Mesothelial cell of epicardium (in vitro differentiated cells): ENCODE measurements around the gene KDM5A. TPM values are rescaled to one million over a fixed set of nuclear protein-coding genes. Genes with fewer than 3 reads are reported as not detected.
"Not testable (repeated sequence)": the region's sequence is repeated elsewhere in the genome, so short reads cannot be mapped to it uniquely, and the experiment has no call there.

ENCODE experiments used
- DNase-seq, 2 experiments: peaks; one replicate each; pipeline ENCODE4 v3.0.0; 2021; ENCODE audit warnings: low spot score in 2 of 2; ENCODE audit not compliant: unreplicated experiment in 2 of 2
- H3K27ac Mint-ChIP-seq: 2 replicates; pipeline ENCODE4 v1.8.0; 2021; ENCODE audit warnings: mixed read lengths
- H3K27me3 Mint-ChIP-seq: 2 replicates; pipeline ENCODE4 v1.8.0; 2021; ENCODE audit warnings: low read depth, mixed read lengths
- H3K36me3 Mint-ChIP-seq: 2 replicates; pipeline ENCODE4 v1.8.0; 2021; ENCODE audit warnings: mixed read lengths
- H3K4me1 Mint-ChIP-seq: 2 replicates; pipeline ENCODE4 v1.8.0; 2021; ENCODE audit warnings: mixed read lengths
- H3K4me3 Mint-ChIP-seq: 2 replicates; pipeline ENCODE4 v1.8.0; 2021; ENCODE audit warnings: mild to moderate bottlenecking, moderate library complexity, mixed read lengths
- H3K9me3 Mint-ChIP-seq: 2 replicates; pipeline ENCODE4 v1.8.0; 2021; ENCODE audit warnings: mixed read lengths
- total RNA-seq: library from RNA; stranded (reverse); gene quantifications from 3 replicates; pipeline ENCODE4 v1.2.1, GENCODE V29; 2021
- TF ChIP-seq, protein P1 (sequence below): fragments of 200-600 bp; sonication (generic); IDR thresholded peaks from one replicate; pipeline ENCODE4 v1.5.0; 2021; ENCODE audit warnings: antibody characterized with exemption; ENCODE audit not compliant: unreplicated experiment

KDM5A gene
- total RNA-seq, 1 donor from 2014 or later = 96.2 TPM

DNA sequence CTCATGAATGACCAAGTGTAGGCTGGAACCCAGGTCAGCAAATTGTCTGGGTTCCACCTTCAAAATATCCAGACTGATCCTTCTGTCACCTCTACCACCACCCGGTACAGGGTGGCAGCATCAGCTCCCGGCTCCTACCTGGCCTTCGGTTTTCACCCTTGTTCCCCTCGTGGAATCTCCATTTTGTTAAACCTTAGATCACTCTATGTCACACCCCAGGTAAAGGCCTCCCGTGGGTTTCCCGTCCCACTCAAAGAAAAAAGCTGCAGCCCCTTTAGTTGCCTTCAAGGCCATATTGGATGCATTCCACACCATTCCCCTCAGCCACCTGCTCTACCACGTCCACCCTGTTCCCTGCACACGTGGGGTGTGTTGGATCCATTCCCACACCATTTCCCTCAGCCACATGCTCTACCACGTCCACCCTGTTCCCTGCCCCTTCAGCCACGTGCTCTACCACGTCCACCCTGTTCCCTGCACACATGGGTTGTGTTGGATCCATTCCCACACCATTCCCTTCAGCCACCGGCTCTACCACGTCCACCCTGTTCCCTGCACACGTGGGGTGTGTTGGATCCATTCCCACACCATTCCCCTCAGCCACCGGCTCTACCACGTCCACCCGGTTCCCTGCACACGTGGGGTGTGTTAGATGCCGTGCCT, 150.3 kb downstream of the KDM5A start:
- H3K27ac Mint-ChIP-seq = no peak overlapping the region
- H3K9me3 Mint-ChIP-seq = peaks cover 20% of the 10 kb centered on the region
- H3K27me3 Mint-ChIP-seq = peaks cover 12% of the 10 kb centered on the region
- no peak for DNase-seq
- H3K36me3 Mint-ChIP-seq = no peaks in the 10 kb centered on the region
- H3K4me1 Mint-ChIP-seq = no peaks in the 10 kb centered on the region
- H3K4me3 Mint-ChIP-seq = no peak overlapping the region
- TF ChIP-seq, protein P1, sequence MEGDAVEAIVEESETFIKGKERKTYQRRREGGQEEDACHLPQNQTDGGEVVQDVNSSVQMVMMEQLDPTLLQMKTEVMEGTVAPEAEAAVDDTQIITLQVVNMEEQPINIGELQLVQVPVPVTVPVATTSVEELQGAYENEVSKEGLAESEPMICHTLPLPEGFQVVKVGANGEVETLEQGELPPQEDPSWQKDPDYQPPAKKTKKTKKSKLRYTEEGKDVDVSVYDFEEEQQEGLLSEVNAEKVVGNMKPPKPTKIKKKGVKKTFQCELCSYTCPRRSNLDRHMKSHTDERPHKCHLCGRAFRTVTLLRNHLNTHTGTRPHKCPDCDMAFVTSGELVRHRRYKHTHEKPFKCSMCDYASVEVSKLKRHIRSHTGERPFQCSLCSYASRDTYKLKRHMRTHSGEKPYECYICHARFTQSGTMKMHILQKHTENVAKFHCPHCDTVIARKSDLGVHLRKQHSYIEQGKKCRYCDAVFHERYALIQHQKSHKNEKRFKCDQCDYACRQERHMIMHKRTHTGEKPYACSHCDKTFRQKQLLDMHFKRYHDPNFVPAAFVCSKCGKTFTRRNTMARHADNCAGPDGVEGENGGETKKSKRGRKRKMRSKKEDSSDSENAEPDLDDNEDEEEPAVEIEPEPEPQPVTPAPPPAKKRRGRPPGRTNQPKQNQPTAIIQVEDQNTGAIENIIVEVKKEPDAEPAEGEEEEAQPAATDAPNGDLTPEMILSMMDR = no peak

DNA sequence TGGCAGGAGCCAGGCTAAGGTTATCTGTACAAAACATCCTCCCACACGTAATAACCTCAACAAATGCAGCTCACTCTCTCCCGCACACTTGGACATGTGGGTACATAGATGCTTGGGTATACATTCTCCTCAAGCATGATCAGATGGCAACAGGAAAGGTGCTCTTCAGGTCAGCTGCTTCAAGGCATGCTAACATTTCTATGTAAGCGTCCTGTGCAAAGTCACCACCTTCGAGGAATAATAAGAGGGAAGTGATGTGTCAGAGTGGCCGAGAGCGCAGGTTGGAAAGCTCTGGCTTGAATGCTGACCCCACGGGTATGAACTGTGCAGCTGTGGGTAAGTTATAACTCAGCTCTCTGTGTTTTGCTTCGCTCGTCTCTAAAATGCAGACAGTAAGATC, 151.0 kb downstream of the KDM5A start:
- Mint-ChIP-seq H3K4me3 (no peak overlapping the region), H3K27ac (no peak overlapping the region), H3K9me3 (peaks cover 20% of the 10 kb centered on the region), H3K4me1 (no peaks in the 10 kb centered on the region), H3K36me3 (no peaks in the 10 kb centered on the region), H3K27me3 (peaks cover 8% of the 10 kb centered on the region)
- no peak for DNase-seq
- TF ChIP-seq, protein P1 = no peak

DNA sequence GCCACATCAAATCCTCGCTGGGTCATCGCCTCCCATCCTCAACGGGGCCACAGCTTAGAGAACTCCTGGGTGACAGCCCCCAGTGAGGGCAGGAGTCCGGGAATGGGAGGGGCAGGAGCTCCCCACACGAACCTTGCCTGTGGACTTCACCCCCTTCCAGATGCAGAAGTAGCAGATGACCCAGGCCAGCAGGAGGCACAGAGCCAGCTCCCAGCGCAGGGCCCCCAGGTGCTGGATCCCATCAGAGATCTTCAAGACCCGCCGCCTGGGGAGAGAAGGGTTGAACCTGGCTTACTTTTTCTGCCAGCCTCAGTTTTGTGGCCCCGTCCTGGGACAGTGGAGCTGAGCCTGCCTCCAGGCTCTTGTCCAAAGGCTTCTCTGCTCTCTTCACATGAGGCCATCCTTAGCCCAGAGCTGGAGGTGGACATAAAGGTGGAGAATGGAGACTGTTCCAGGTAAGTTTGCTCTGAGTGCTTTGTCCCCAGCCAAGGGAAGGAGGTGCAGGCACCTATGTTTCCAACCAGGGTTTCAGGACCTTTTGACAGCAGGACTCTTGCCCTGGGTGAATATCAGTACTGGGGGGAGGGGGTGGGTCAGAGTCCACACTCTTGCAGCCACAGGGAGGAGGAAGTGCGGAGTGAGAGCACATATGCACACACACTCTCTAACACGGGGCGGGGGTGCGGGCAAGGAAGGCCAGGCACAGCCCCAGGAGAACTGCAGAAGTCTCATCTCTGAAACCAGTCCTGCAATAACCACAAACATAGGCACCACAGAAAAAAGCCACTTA, 151.9 kb downstream of the KDM5A start:
- Mint-ChIP-seq H3K4me1 (no peaks in the 10 kb centered on the region), H3K27ac (no peak overlapping the region), H3K36me3 (no peaks in the 10 kb centered on the region), H3K4me3 (no peak overlapping the region), H3K9me3 (peaks cover 20% of the 10 kb centered on the region), H3K27me3 (peaks cover 4% of the 10 kb centered on the region)
- TF ChIP-seq, protein P1 = no peak
- DNase-seq = no peak

DNA sequence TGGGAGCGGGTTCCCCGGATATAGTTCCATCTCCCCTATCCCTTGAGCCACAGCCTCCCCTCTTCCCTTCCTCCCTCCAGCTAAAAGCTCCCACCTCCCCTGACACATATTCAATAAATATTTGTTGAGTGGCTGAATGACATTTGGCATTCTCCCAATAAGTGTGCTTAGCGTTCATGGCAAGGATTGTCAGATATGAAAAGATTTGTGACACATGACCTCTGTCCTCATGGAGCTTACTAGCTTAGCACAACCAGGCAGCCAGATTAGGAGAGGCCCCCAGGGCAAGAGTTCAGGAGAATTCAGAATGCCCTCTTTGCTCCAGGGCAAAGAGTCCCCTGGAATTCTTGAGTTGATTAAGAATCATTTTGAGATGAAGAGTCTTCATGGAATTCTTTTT, 152.7 kb downstream of the KDM5A start:
- Mint-ChIP-seq H3K9me3 (peaks cover 20% of the 10 kb centered on the region), H3K4me3 (no peak overlapping the region)
- TF ChIP-seq, protein P1 = no peak

DNA sequence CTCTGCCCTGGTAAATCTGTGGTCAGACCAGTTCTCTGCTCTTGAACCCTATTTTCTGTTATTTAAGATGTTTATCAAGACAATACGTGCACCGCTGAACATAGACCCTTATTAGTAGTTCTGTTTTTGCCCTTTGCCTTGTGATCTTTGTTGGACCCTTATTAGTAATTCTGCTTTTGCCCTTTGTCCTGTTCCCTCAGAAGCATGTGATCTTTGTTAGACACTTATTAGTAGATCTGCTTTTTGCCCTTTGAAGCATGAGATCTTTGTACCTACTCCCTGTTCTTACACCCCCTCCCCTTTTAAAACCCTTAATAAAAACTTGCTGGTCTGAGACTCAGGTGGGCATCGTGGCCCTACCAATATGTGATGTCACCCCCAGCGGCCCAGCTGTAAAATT, 153.2 kb downstream of the KDM5A start:
- not testable (repeated sequence) for DNase-seq

More for the DNA sequence above, 152.7 kb downstream of the KDM5A start:
- Mint-ChIP-seq H3K27ac (no peak overlapping the region), H3K27me3 (peaks cover 4% of the 10 kb centered on the region), H3K36me3 (no peaks in the 10 kb centered on the region), H3K4me1 (no peaks in the 10 kb centered on the region)
- no peak for DNase-seq

DNA sequence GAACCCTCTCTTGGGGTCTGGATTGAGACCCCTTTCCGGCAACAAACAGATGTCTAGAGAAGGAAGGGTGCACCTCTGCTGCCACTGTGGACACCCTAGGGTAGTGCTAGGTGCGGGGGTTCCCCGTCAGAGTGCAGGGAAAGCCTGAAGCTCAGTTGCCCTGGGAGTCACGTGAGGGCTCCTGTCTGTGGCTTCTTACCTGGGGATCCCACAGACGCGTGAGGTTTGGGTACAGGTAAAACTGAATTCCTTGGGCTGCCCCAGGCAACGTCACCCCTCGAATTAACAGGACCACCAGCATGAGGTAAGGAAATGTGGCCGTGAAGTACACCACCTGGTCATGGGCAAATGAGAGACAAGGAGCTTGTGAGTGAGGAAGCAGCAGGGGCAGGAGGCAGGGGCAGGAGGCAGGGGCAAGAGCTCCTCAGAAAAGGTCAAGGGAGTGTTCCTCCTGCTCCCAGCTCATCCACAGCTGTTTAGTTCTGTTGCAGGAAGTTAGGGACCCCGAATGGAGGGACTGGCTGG, 154.2 kb downstream of the KDM5A start:
- Mint-ChIP-seq H3K27ac (no peak overlapping the region), H3K27me3 (no peaks in the 10 kb centered on the region), H3K36me3 (no peaks in the 10 kb centered on the region), H3K4me3 (no peak overlapping the region), H3K9me3 (peaks cover 20% of the 10 kb centered on the region), H3K4me1 (no peaks in the 10 kb centered on the region)
- TF ChIP-seq, protein P1 = no peak
- DNase-seq = peak in 1 of 2 experiments; percentile 27

More for the DNA sequence above, 153.2 kb downstream of the KDM5A start:
- H3K27ac Mint-ChIP-seq, H3K27me3 Mint-ChIP-seq, H3K4me1 Mint-ChIP-seq, H3K36me3 Mint-ChIP-seq, H3K4me3 Mint-ChIP-seq: not testable (repeated sequence)
- peaks cover 20% of the 10 kb centered on the region for H3K9me3 Mint-ChIP-seq
